OCI-LY1 (cell line): Measurements from ENCODE around the gene FARS2.

Experiments used
- EZH2 ChIP-seq: fragments of 200-600 bp; sonication (generic), shearing (Covaris generic); IDR thresholded peaks from 2 replicates; pipeline ENCODE4 v1.8.0; 2017; ENCODE audit warnings: borderline replicate concordance, mixed run types, mild to moderate bottlenecking, antibody characterized with exemption, low read length, moderate library complexity, mixed read lengths
- TF ChIP-seq, protein P1 (sequence below): fragments of 200-600 bp; sonication (generic), shearing (Covaris generic); IDR thresholded peaks from 2 replicates; pipeline ENCODE4 v1.5.1; 2017; ENCODE audit warnings: mild to moderate bottlenecking, antibody characterized with exemption, low read length, moderate library complexity, mixed read lengths

- TF ChIP-seq, protein P1, sequence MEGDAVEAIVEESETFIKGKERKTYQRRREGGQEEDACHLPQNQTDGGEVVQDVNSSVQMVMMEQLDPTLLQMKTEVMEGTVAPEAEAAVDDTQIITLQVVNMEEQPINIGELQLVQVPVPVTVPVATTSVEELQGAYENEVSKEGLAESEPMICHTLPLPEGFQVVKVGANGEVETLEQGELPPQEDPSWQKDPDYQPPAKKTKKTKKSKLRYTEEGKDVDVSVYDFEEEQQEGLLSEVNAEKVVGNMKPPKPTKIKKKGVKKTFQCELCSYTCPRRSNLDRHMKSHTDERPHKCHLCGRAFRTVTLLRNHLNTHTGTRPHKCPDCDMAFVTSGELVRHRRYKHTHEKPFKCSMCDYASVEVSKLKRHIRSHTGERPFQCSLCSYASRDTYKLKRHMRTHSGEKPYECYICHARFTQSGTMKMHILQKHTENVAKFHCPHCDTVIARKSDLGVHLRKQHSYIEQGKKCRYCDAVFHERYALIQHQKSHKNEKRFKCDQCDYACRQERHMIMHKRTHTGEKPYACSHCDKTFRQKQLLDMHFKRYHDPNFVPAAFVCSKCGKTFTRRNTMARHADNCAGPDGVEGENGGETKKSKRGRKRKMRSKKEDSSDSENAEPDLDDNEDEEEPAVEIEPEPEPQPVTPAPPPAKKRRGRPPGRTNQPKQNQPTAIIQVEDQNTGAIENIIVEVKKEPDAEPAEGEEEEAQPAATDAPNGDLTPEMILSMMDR: no peak
- TF ChIP-seq EZH2: no peak
These were observed 220.4 kb downstream of the FARS2 start for GRCh38 chr6:5481750-5482149.
